Caco-2 (cell line): ENCODE results near the gene C17orf100. TPM values are rescaled to one million over a fixed set of nuclear protein-coding genes. Genes with fewer than 3 reads are reported as not detected.
A peak's percentile ranks its signal among the peaks of the same experiment; 100 is the strongest.

ENCODE experiments used
- BruUV-seq: library from RNA; stranded (reverse); fragments of 400-500 nt; replicated peaks from 2 replicates; lab custom pipeline; 2021; lab: Mats Ljungman, UMichigan
- CTCF ChIA-PET: fragments of 300-600 bp; sonication (Branson Sonifier 250); formaldehyde crosslinking; loops from one replicate; lab custom pipeline; 2022; ENCODE audit warnings: antibody characterized with exemption; lab: Charles Lee
- POLR2A ChIA-PET: fragments of 300-600 bp; sonication (Branson Sonifier 250); formaldehyde crosslinking; loops from one replicate; lab custom pipeline; 2022; ENCODE audit warnings: antibody characterized with exemption; lab: Charles Lee
- DNase-seq, 2 experiments: peaks; one replicate each; pipeline versions ENCODE4 v3.0.0 to v3.0.0-alpha.2; 2020 to 2022
- H3K27me3 ChIP-seq: replicated peaks from 2 replicates; pipeline ENCODE4 v1.6.0; 2011; ENCODE audit warnings: low read length; ENCODE audit not compliant: control insufficient read depth, insufficient read depth
- H3K36me3 ChIP-seq: 2 replicates; pipeline ENCODE4 v1.5.1; 2011; ENCODE audit warnings: low read length; ENCODE audit not compliant: control insufficient read depth, insufficient read depth
- H3K4me1 ChIP-seq: fragments of 250-450 bp; sonication (Bioruptor Pico); 2 replicates; pipeline ENCODE4 v1.5.1; 2020; ENCODE audit warnings: mild to moderate bottlenecking
- H3K4me3 ChIP-seq: 2 replicates; pipeline ENCODE4 v1.5.1; 2011; ENCODE audit warnings: low read depth, mild to moderate bottlenecking, control low read depth, low read length
- H3K9me3 ChIP-seq: fragments of 250-450 bp; sonication (Bioruptor Pico); 2 replicates; pipeline ENCODE4 v1.5.1; 2020; ENCODE audit warnings: mild to moderate bottlenecking, moderate library complexity
- H3K27ac Mint-ChIP-seq: one replicate; pipeline ENCODE4 v1.8.0; 2022; ENCODE audit warnings: mixed read lengths; ENCODE audit not compliant: unreplicated experiment
- H3K27me3 Mint-ChIP-seq: one replicate; pipeline ENCODE4 v1.8.0; 2022; ENCODE audit warnings: mixed read lengths; ENCODE audit not compliant: insufficient read depth, unreplicated experiment
- H3K36me3 Mint-ChIP-seq: one replicate; pipeline ENCODE4 v1.8.0; 2022; ENCODE audit warnings: mild to moderate bottlenecking, mixed read lengths; ENCODE audit not compliant: insufficient read depth, unreplicated experiment
- H3K4me1 Mint-ChIP-seq: one replicate; pipeline ENCODE4 v1.8.0; 2022; ENCODE audit warnings: low read depth, mixed read lengths; ENCODE audit not compliant: unreplicated experiment
- H3K4me3 Mint-ChIP-seq: one replicate; pipeline ENCODE4 v1.8.0; 2022; ENCODE audit warnings: mild to moderate bottlenecking, moderate library complexity, mixed read lengths; ENCODE audit not compliant: unreplicated experiment
- H3K9me3 Mint-ChIP-seq: one replicate; pipeline ENCODE4 v1.8.0; 2022; ENCODE audit warnings: mixed read lengths; ENCODE audit not compliant: unreplicated experiment
- intact Hi-C: fragments of 100-400 bp; cut with micrococcal nuclease; formaldehyde crosslinking; loops from one replicate; pipeline ENCODE4 v1.10.0; 2022; ENCODE audit not compliant: unreplicated experiment
- total RNA-seq: library from RNA; stranded (reverse); gene quantifications from 2 replicates; pipeline ENCODE4 v1.2.3, GENCODE V29; 2022
- TF ChIP-seq, protein P1 (sequence below), 2 experiments: fragments of 200-600 bp in 1 of 2; IDR thresholded peaks; 1 replicate in 1 of 2; 2 replicates in 1 of 2; pipeline versions ENCODE4 v1.5.1 to v1.8.0; 2011 to 2022; ENCODE audit warnings: antibody characterized with exemption in 1 of 2, control low read depth in 1 of 2, inconsistent platforms in 1 of 2, low read depth in 1 of 2, low read length in 1 of 2, mild to moderate bottlenecking in 1 of 2, moderate library complexity in 1 of 2; ENCODE audit not compliant: insufficient read depth in 1 of 2, severe bottlenecking in 1 of 2, unreplicated experiment in 1 of 2

Gene C17orf100
- total RNA-seq, 1 experiment from 2014 or later = 3.1 TPM

DNA sequence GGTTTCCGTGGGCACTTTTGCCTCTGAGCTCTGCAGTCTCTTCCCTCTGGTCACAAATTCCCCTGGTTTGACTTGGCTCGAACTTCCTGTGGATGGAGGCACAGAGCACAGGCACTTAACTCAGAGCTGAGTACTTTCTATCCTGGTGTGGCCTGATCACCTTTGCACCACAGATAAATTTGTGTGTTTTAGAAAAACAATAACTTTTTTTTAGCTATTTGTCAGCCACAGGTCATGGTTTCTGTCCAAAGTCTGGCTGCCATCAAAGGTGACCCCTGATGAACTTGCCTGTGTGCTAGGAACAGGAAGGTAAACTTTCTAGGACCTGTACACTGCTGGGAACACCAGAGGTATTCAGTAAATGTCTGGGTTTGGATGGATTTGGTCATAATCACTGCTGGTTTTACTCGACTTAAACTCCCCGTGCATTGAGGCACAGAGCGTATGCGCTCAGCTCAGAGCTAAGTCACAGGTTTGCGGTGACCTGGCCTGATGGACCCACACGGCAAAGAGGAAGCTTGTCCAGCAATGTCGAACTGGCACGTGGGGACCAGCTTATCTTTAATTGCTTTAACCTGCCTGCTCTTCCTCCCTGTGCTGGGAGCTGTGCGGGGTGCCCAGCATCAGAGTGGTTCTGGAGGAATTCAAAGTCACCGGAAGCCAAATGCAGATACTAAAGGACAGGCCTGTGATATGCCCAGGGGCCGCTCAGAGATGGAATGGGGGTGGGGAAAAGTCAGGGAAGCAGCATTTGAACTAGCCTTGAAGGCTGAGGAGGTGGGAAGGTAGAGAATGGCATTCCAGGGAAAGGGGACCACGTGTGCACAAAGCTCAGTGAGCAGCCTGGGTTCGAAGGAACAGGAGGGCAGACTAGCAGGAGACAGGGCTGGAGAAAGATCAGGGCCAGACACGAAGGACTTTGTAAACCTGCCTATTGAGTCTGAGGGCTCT is 48.7 kb downstream of the C17orf100 start:
- Histone ChIP-seq H3K4me3 (no peak overlapping the region), H3K36me3 (no peaks in the 10 kb centered on the region), H3K4me1 (peaks cover 20% of the 10 kb centered on the region), H3K9me3 (no peaks in the 10 kb centered on the region), H3K27me3 (no peaks in the 10 kb centered on the region)
- Mint-ChIP-seq H3K36me3 (no peaks in the 10 kb centered on the region), H3K9me3 (no peaks in the 10 kb centered on the region), H3K27ac (peak overlapping the region; percentile 47), H3K27me3 (no peaks in the 10 kb centered on the region), H3K4me1 (peaks cover 11% of the 10 kb centered on the region), H3K4me3 (no peak overlapping the region)
- intact Hi-C loops = no loop called here
- BruUV-seq = no TSS peak
- POLR2A ChIA-PET = interaction anchor here (1.7 kb wide), 1 partner anchor 96 kb away, joined by 4 read pairs; no protein-coding TSS in a partner anchor
- CTCF ChIA-PET = interaction anchor here (1.6 kb wide), 1 partner anchor 34 kb away, joined by 6 read pairs; no protein-coding TSS in a partner anchor
- TF ChIP-seq, protein P1, sequence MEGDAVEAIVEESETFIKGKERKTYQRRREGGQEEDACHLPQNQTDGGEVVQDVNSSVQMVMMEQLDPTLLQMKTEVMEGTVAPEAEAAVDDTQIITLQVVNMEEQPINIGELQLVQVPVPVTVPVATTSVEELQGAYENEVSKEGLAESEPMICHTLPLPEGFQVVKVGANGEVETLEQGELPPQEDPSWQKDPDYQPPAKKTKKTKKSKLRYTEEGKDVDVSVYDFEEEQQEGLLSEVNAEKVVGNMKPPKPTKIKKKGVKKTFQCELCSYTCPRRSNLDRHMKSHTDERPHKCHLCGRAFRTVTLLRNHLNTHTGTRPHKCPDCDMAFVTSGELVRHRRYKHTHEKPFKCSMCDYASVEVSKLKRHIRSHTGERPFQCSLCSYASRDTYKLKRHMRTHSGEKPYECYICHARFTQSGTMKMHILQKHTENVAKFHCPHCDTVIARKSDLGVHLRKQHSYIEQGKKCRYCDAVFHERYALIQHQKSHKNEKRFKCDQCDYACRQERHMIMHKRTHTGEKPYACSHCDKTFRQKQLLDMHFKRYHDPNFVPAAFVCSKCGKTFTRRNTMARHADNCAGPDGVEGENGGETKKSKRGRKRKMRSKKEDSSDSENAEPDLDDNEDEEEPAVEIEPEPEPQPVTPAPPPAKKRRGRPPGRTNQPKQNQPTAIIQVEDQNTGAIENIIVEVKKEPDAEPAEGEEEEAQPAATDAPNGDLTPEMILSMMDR (IDR thresholded peaks at IDR 0.05; ENCODE audit: insufficient read depth in 1 of 2, low read depth in 1 of 2, low read length in 1 of 2, severe bottlenecking in 1 of 2, unreplicated experiment in 1 of 2) = no peak
- DNase-seq = peak; percentile 22 to 56

DNA sequence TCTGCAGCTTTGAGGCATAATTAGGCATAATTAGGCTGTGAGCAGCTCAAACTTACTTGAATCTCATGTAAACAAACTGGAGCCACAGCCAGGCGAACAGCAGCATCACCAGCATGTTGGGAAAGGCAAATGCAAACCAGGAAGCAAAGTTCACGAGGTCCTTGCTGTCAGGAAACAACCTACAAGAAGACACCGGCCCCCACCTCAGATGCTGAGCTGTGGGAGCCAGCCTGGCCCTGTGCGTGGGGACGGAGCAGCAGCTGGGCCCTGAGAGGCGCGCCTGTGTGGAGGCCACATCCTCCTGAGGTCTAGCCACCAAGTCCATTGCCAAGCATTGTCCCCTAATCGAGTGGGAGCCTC is 49.4 kb downstream of the C17orf100 start:
- H3K4me3 Mint-ChIP-seq = no peak overlapping the region
- peaks cover 11% of the 10 kb centered on the region for H3K4me1 Mint-ChIP-seq
- Histone ChIP-seq H3K9me3 (no peaks in the 10 kb centered on the region), H3K27me3 (no peaks in the 10 kb centered on the region), H3K36me3 (no peaks in the 10 kb centered on the region), H3K4me1 (peaks cover 20% of the 10 kb centered on the region), H3K4me3 (no peak overlapping the region)
- H3K36me3 Mint-ChIP-seq = no peaks in the 10 kb centered on the region
- DNase-seq = no peak
- intact Hi-C loops = no loop called here
- ChIA-PET POLR2A (interaction anchor here (1.7 kb wide), 1 partner anchor 95 kb away, joined by 4 read pairs; no protein-coding TSS in a partner anchor), CTCF (interaction anchor here (1.6 kb wide), 1 partner anchor 34 kb away, joined by 6 read pairs; no protein-coding TSS in a partner anchor)
- H3K27ac Mint-ChIP-seq = peak overlapping the region; percentile 47
- no peaks in the 10 kb centered on the region for H3K27me3 Mint-ChIP-seq
- TF ChIP-seq, protein P1 (IDR thresholded peaks at IDR 0.05; ENCODE audit: insufficient read depth in 1 of 2, low read depth in 1 of 2, low read length in 1 of 2, severe bottlenecking in 1 of 2, unreplicated experiment in 1 of 2) = no peak
- no TSS peak for BruUV-seq
- no peaks in the 10 kb centered on the region for H3K9me3 Mint-ChIP-seq

DNA sequence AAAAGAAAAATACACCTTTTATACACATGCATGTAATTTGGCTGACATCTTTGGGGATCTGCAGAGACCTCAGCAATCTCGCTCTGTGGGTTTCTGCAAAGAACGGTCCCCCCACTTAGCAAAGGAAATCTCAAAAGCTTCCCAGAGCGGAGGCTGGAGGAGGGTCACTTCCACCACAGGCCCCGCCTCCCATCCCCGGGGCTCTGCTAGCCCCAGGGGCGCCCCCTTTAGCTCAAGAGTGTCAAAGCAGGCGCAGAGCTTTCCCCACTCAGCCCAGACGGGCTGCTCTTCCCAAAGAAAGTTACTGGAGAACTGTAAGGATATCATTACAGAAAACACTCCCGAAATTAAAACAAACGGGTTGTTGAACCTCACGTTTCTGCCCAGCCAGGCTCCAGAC is 50.2 kb downstream of the C17orf100 start:
- Mint-ChIP-seq H3K4me3 (no peak overlapping the region), H3K9me3 (no peaks in the 10 kb centered on the region), H3K36me3 (no peaks in the 10 kb centered on the region), H3K27me3 (no peaks in the 10 kb centered on the region), H3K4me1 (peaks cover 11% of the 10 kb centered on the region), H3K27ac (no peak overlapping the region)
- no TSS peak for BruUV-seq
- ChIA-PET CTCF (no interaction called here), POLR2A (no interaction called here)
- Histone ChIP-seq H3K4me3 (no peak overlapping the region), H3K36me3 (no peaks in the 10 kb centered on the region), H3K27me3 (no peaks in the 10 kb centered on the region), H3K9me3 (no peaks in the 10 kb centered on the region), H3K4me1 (peaks cover 20% of the 10 kb centered on the region)
- TF ChIP-seq, protein P1 (IDR thresholded peaks at IDR 0.05; ENCODE audit: insufficient read depth in 1 of 2, low read depth in 1 of 2, low read length in 1 of 2, severe bottlenecking in 1 of 2, unreplicated experiment in 1 of 2) = no peak
- intact Hi-C loops = no loop called here
- peak in 1 of 2 experiments; percentile 22 for DNase-seq
